DOHH2 (cell line): ENCODE results near the gene SRPX.

ENCODE experiments used
- EZH2phosphoT487 ChIP-seq: fragments of 200-600 bp; sonication (generic); IDR thresholded peaks from 2 replicates; pipeline ENCODE4 v1.6.1; 2017; ENCODE audit warnings: borderline replicate concordance, mild to moderate bottlenecking, antibody characterized with exemption, low read length, moderate library complexity, mixed read lengths
- TF ChIP-seq, protein P1 (sequence below): fragments of 200-600 bp; sonication (generic); IDR thresholded peaks from one replicate; pipeline ENCODE4 v1.5.1; 2014; ENCODE audit warnings: antibody characterized with exemption, mild to moderate bottlenecking, low read depth, low read length; ENCODE audit not compliant: poor library complexity, severe bottlenecking

DNA sequence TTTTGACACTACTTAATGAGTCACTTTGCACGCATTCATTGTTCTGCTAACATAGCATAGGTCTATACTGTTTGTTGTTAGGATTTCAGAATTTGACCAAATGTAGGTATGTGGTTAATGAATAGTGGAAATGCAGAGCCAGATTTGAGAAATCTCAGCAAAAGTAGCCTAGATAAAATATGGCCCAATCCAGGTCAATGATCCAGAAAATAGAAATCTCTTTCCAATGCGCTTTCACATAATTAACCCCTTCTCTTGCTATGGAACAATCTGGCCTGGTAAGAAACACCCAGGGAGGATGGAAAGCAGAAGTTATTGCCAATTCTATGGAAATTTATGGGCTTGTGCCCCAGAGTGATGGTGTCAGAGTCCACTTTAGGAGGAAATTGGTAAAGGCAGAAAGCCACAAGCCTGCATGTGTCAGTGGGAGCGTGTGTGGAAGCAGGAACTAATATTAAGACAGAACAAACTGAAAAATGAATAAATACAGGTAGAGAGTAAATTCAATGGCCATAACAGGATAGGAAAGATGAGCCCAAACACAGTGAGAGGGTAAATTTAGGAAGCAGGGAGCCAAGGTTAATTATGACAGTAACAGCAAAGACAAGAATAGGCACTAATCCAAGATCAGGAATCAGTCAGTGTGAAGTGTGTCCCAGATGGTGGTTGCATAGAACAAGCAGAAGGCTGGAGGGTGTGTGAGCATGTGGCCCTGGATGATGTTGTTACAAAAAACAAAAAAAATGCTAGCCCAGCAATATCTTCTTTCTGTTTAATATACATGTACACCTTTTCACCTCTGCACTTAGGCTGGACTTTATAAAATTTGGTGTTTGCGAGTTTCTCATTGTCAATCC lies 111.4 kb downstream of the SRPX start:
- TF ChIP-seq, protein P1, sequence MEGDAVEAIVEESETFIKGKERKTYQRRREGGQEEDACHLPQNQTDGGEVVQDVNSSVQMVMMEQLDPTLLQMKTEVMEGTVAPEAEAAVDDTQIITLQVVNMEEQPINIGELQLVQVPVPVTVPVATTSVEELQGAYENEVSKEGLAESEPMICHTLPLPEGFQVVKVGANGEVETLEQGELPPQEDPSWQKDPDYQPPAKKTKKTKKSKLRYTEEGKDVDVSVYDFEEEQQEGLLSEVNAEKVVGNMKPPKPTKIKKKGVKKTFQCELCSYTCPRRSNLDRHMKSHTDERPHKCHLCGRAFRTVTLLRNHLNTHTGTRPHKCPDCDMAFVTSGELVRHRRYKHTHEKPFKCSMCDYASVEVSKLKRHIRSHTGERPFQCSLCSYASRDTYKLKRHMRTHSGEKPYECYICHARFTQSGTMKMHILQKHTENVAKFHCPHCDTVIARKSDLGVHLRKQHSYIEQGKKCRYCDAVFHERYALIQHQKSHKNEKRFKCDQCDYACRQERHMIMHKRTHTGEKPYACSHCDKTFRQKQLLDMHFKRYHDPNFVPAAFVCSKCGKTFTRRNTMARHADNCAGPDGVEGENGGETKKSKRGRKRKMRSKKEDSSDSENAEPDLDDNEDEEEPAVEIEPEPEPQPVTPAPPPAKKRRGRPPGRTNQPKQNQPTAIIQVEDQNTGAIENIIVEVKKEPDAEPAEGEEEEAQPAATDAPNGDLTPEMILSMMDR = no peak
- TF ChIP-seq EZH2phosphoT487 = no peak
